D721Med (cell line): ENCODE results near the gene EPB41L2.
"Not testable (repeated sequence)": the region's sequence is repeated elsewhere in the genome, so short reads cannot be mapped to it uniquely, and the experiment has no call there.

Experiments used
- DNase-seq: peaks from one replicate; pipeline ENCODE4 v3.0.0; 2011; ENCODE audit warnings: low spot score; ENCODE audit not compliant: insufficient read length
- FAIRE-seq: peaks from 2 replicates; lab custom pipeline; 2011; peaks lifted over from hg19 to GRCh38; lab: Jason Lieb, UNC
- TF ChIP-seq, protein P1 (sequence below): IDR thresholded peaks from 2 replicates; pipeline ENCODE4 v1.5.1; 2012; ENCODE audit warnings: mild to moderate bottlenecking, control low read depth; ENCODE audit not compliant: insufficient read depth; ENCODE audit errors: missing control alignments

The EPB41L2 gene

DNA sequence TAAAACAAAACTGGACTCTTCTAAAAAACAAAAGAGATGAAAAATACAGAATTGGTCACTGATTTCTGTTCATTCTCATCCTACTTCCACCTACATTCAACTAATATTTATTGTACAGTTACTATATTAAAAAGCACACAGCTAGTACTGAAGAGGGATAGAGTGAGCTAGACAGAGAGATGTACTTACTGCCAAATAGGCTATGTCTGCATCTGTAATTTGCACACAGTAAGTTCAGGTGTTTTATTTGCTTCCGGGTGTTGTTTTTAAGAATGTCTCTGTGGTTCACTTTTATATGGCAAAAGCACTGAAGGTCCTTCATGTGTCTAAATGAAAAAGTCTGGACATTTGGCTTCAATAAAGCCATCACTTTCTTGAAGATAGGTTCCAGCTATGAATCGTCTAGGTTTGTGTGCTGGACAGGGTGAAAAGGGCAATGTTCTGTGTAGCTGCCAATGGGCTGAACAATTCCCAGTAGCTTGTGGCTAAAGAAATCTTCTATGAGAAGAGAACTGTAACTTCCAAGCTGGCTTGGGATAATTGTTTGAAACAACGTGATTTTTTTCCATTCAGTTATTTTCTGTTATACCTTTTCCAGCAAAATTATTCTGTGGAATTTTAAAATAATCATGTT, 47.3 kb downstream of the EPB41L2 start:
- no peak for FAIRE-seq
- no peak for DNase-seq

DNA sequence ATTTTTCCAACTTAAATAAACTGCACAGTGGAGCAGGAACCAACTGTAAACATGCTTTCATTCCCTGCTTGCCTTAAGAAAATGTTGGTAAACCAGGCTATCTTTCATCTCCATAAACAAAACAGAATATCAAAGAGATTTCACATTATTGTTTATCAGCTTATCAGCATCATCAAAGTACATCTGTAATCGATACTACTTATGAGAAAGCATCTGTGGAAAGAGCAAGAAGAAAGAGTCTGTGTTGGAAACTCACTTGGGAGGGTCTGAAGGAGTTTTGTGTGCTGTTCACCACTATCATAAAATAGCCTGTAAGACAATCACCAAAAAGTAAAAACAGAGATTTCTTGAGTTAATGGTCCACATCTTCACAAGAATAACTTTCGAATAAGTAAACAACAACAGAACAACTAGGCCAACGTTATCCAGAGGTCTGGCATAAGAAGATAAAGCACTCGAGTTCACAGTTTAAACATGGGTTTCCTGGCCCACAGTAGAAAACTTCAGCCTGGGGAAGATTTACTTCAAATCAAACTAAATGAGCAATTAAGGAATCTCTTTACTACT, 47.9 kb downstream of the EPB41L2 start:
- peak; percentile 56 for FAIRE-seq
- DNase-seq = no peak
- TF ChIP-seq, protein P1, sequence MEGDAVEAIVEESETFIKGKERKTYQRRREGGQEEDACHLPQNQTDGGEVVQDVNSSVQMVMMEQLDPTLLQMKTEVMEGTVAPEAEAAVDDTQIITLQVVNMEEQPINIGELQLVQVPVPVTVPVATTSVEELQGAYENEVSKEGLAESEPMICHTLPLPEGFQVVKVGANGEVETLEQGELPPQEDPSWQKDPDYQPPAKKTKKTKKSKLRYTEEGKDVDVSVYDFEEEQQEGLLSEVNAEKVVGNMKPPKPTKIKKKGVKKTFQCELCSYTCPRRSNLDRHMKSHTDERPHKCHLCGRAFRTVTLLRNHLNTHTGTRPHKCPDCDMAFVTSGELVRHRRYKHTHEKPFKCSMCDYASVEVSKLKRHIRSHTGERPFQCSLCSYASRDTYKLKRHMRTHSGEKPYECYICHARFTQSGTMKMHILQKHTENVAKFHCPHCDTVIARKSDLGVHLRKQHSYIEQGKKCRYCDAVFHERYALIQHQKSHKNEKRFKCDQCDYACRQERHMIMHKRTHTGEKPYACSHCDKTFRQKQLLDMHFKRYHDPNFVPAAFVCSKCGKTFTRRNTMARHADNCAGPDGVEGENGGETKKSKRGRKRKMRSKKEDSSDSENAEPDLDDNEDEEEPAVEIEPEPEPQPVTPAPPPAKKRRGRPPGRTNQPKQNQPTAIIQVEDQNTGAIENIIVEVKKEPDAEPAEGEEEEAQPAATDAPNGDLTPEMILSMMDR = no peak

More for the DNA sequence above, 47.3 kb downstream of the EPB41L2 start:
- TF ChIP-seq, protein P1 = no peak

DNA sequence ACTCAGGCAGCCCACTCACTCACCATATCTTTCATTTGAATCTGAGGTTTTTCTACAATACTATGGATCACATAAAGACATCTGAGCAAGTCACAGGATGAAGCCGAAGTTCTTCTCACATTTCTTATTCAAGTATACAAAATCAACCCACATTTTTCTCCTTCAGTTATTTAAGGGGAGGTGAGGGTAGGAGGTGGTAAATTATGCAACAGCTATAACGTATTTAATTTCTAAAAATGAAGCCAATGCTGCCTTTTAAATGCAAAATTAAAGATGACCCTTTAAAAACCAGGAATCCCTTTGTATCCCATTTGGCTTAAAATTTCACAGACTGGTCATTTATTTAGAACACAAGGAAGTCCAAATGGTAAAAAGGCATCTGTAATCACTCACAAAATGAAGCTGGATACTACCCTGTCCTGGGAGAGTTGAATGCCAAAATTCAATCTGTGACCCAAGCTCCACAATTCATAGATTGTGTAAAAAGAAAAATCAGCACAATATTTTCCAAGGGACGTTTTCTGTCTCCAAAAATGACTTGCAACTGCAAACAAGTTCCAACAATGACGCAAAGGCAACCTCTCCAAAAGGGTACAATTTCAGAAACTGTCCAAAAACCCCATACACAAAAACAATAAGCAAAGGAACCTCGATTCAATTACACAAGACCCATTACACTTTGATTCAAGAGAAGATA, 48.8 kb downstream of the EPB41L2 start:
- DNase-seq (no peak), FAIRE-seq (no peak)
- TF ChIP-seq, protein P1 = no peak

DNA sequence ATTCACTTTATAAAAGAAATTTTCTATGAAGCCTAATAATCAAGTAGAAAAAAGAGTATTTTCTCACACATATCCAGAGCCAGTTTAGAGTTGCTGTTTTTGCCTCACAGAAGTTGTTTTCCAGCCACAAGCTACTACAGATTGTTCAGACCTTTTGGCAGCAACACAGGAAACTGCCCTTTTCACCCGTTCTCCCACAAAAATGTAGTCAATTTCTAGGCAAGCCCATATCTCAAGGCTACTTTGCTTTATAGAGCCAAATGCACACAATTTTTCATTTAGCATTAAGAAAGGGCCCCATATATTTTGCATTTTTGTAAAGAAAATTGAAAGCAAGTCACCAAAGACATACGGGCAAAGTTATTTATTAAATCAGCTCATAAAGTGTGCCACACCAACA, 49.5 kb downstream of the EPB41L2 start:
- FAIRE-seq (no peak), DNase-seq (no peak)
- TF ChIP-seq, protein P1 = no peak

DNA sequence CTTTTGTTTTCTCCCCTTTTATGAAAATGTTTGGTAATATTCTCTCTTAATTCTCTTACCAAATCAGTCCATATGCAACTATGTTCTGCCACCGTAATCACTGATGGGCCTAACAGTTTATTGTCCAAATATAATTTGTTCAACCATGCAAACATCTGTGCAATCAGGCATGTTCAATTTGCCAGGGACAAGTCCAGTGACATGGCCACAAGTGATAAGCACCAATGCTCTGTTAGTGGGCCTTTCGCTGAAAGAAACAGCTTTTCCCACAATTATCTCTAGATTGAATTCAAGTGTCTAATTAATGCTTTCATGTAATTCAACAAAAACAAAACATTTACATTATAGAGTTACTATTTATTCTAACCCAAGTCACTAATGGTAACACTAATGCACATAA, 53.3 kb downstream of the EPB41L2 start:
- DNase-seq (no peak), FAIRE-seq (no peak)
- TF ChIP-seq, protein P1 = no peak

DNA sequence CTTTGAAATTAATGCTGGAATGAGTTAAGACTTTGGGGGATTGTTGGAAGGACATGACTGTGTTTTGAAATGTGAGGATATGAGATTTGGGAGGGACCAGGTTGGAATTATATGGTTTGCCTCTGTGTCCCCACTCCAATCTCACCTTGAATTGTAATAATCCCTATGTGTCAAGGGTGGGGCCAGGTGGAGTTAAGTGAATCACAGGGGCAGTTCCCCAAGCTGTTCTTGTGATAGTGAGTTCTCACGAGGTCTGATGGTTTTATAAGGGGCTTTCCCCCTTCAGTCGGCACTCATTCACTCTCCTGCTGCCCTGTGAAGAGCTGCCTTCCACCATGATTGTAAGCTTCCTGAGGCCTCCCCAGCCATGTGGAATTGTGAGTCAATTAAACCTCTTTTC, 54.1 kb downstream of the EPB41L2 start:
- not testable (repeated sequence) for FAIRE-seq, DNase-seq

DNA sequence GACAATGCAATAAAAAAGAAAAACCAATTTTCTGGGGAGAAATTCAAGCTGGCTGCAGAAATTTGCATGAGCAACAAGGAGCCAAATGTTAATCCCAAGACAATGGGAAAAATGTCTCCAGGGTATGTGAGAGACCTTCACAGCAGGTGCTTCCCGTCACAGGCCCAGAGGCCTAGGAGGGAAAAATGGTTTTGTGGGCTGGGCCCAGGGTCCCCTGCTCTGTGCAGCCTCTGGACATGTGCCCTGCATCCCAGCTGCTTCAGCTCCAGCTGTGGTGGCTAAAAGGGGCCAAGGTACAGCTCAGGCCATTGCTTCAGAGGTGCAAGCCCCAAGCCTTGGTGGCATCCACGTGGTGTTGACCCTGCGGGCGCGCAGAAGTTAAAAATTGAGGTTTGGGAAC, 55.1 kb downstream of the EPB41L2 start:
- FAIRE-seq, DNase-seq: not testable (repeated sequence)

DNA sequence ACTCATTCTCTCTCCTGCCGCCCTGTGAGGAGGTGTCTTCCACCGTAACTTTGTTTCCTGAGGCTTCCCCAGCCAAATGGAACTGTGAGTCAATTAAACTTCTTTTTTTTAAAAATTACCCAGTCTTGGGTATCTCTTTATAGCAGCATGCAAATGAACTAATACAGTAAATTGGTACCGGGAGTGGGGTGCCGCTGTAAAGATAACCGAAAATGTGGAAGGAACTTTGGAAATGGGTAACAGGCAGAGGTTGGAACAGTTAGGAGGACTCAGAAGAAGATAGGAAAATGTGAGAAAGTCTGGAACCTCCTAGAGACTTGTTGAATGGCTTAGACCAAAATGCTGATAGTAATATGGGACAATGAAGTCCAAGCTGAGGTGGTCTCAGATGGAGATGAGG, 55.8 kb downstream of the EPB41L2 start:
- FAIRE-seq (no peak), DNase-seq (no peak)
- TF ChIP-seq, protein P1 = no peak
